Upper lobe of left lung (tissue), 6 donors: ENCODE results near the gene NPDC1. TPM values are rescaled to one million over a fixed set of nuclear protein-coding genes. Genes with fewer than 3 reads are reported as not detected.

ENCODE experiments used
- ATAC-seq, 2 donors: fragments of 200-7000 bp; cut with Tn5 transposase; one replicate each; pipeline ENCODE4 v1.9.1; 2022; ENCODE audit warnings: mild to moderate bottlenecking in 2 of 2, moderate library complexity in 2 of 2; ENCODE audit not compliant: low FRiP score in 2 of 2
- DNase-seq, 2 donors: peaks; one replicate each; pipeline ENCODE4 v3.0.0-alpha.2; 2019 to 2020
- H3K27ac ChIP-seq, 4 donors: fragments of 200-600 bp; sonication (generic); one replicate each; pipeline ENCODE4 v1.5.1; 2016 to 2019
- H3K27me3 ChIP-seq, 4 donors: fragments of 200-600 bp; sonication (generic); one replicate each; pipeline ENCODE4 v1.5.1; 2017 to 2019
- H3K36me3 ChIP-seq, 4 donors: fragments of 200-600 bp; sonication (generic); one replicate each; pipeline ENCODE4 v1.5.1; 2016 to 2019
- H3K4me1 ChIP-seq, 4 donors: fragments of 200-600 bp; sonication (generic); one replicate each; pipeline ENCODE4 v1.5.1; 2018 to 2019
- H3K4me3 ChIP-seq, 4 donors: fragments of 200-600 bp; sonication (generic); one replicate each; pipeline ENCODE4 v1.5.1; 2017 to 2019; ENCODE audit warnings: mild to moderate bottlenecking in 2 of 4, moderate library complexity in 1 of 4
- H3K9me3 ChIP-seq, 4 donors: fragments of 200-600 bp; sonication (generic); one replicate each; pipeline ENCODE4 v1.5.1; 2018 to 2019
- CTCF ChIP-seq, 6 experiments: fragments of 450-650 bp in 4 of 6; fragments of 200-600 bp in 2 of 6; sonication (generic) in 2 of 6; IDR thresholded peaks; one replicate each; pipeline ENCODE4 v1.5.1; 2016 to 2019; ENCODE audit warnings: antibody characterized with exemption in 6 of 6
- EP300 ChIP-seq, 4 donors: sonication (generic); formaldehyde crosslinking; IDR thresholded peaks; one replicate each; pipeline ENCODE4 v1.5.1; 2017; ENCODE audit warnings: antibody characterized with exemption in 4 of 4, control low read depth in 2 of 4
- POLR2A ChIP-seq, 4 donors: fragments of 450-650 bp; IDR thresholded peaks; one replicate each; pipeline ENCODE4 v1.5.1; 2016 to 2017; ENCODE audit warnings: antibody characterized with exemption in 4 of 4, mild to moderate bottlenecking in 2 of 4
- POLR2AphosphoS5 ChIP-seq, 2 donors: sonication (generic); formaldehyde crosslinking; IDR thresholded peaks; one replicate each; pipeline ENCODE4 v1.5.1; 2017; ENCODE audit warnings: antibody characterized with exemption in 2 of 2
- WGBS, 2 donors: methylation state at CpG; one replicate each; pipeline ENCODE4 v1.1.5; 2017 to 2018; 5-methylcytosine and 5-hydroxymethylcytosine counted together
- total RNA-seq, 6 donors: library from RNA; depleted of rRNA in 4 of 6; stranded (reverse); fragments of >200 nt in 4 of 6; gene quantifications; one replicate each; pipeline versions ENCODE4 v1.1.0 to v1.2.1, GENCODE V29; 2016 to 2021
- donor health status: DM: no; HTN: no; CAD: no; lungs with moderate emphysema.
- donor health status: DM: no; HTN: yes; CAD: no; lungs with severe emphysema.

NPDC1 gene
- 100 to 1,000 TPM in 2 of 6 donors, 10 to 100 TPM in 4; 26.7 to 199 (median 73.2) TPM for total RNA-seq

- TF ChIP-seq POLR2A (IDR thresholded peaks at IDR 0.05) (no peak), CTCF (IDR thresholded peaks at IDR 0.05) (peak; percentile 69 to 91 (median 90))
- DNase-seq (peak; percentile 76 to 96), ATAC-seq (peak; percentile 59 to 85)
- no peaks in the 10 kb centered on the region for H3K36me3 ChIP-seq
- H3K9me3 ChIP-seq, result no peaks in the 10 kb centered on the region
- H3K4me3 ChIP-seq, result peak within 1 kb of the TSS; percentile 55 to 82 (median 64)
- 0 to 3% methylated on average over 12 to 43 of the region's 57 CpGs for WGBS, 2 donors
- peaks cover 30 to 53% (median 37%) of the 10 kb centered on the region in 4 donors for H3K4me1 ChIP-seq
- peaks cover 0 to 49% (median 16%) of the 10 kb centered on the region in 4 donors for H3K27me3 ChIP-seq
- H3K27ac ChIP-seq, result peak within 1 kb of the TSS; percentile 50 to 81 (median 76)
Observed at GRCh38 chr9:137046088-137046787, at the start of gene NPDC1. Gene NPDC1 (minus strand): TSS chr9:137046177. CDS start chr9:137045989, 188 bp downstream.

GRCh38 chr9:137089232-137089947 lies 43.4 kb upstream of the NPDC1 start:
- TF ChIP-seq POLR2AphosphoS5 (IDR thresholded peaks at IDR 0.05) (no peak), POLR2A (IDR thresholded peaks at IDR 0.05) (no peak), CTCF (IDR thresholded peaks at IDR 0.05) (no peak)
- no peak for ATAC-seq

GRCh38 chr9:137088121-137088520 lies 42.1 kb upstream of the NPDC1 start:
- 89 to 94% methylated on average over 5 of the region's 5 CpGs for WGBS, 2 donors
- Histone ChIP-seq H3K36me3 (peaks cover 0 to 28% (median 20%) of the 10 kb centered on the region in 4 donors), H3K27me3 (no peaks in the 10 kb centered on the region), H3K4me3 (no peak overlapping the region), H3K9me3 (no peaks in the 10 kb centered on the region), H3K4me1 (peaks cover 13 to 27% (median 17%) of the 10 kb centered on the region in 4 donors), H3K27ac (no peak overlapping the region)
- DNase-seq (no peak), ATAC-seq (no peak)
- no peak for TF ChIP-seq CTCF (IDR thresholded peaks at IDR 0.05)
- TF ChIP-seq POLR2A (IDR thresholded peaks at IDR 0.05), result no peak
- no peak for TF ChIP-seq EP300 (IDR thresholded peaks at IDR 0.05)
- no peak for TF ChIP-seq POLR2AphosphoS5 (IDR thresholded peaks at IDR 0.05)

More at GRCh38 chr9:137089232-137089947, 43.4 kb upstream of the NPDC1 start:
- Histone ChIP-seq H3K36me3 (peaks cover 0 to 28% (median 17%) of the 10 kb centered on the region in 4 donors), H3K4me1 (peaks cover 13 to 27% (median 17%) of the 10 kb centered on the region in 4 donors), H3K4me3 (no peak overlapping the region), H3K9me3 (no peaks in the 10 kb centered on the region), H3K27me3 (no peaks in the 10 kb centered on the region), H3K27ac (no peak overlapping the region)
- DNase-seq, result no peak
- WGBS, 2 donors, result 84 to 88% methylated on average over 8 to 11 of the region's 11 CpGs

- Histone ChIP-seq H3K27ac (peak overlapping the region; percentile 89 to 92 (median 91)), H3K27me3 (no peaks in the 10 kb centered on the region), H3K4me1 (peaks cover 13 to 27% (median 17%) of the 10 kb centered on the region in 4 donors), H3K4me3 (peak overlapping the region; percentile 27 to 82 (median 73)), H3K36me3 (peaks cover 0 to 30% (median 21%) of the 10 kb centered on the region in 4 donors), H3K9me3 (no peaks in the 10 kb centered on the region)
- 17 to 31% methylated on average over 6 to 17 of the region's 22 CpGs for WGBS, 2 donors
- TF ChIP-seq CTCF (IDR thresholded peaks at IDR 0.05) (no peak), POLR2A (IDR thresholded peaks at IDR 0.05) (no peak), EP300 (IDR thresholded peaks at IDR 0.05) (no peak), POLR2AphosphoS5 (IDR thresholded peaks at IDR 0.05) (no peak)
- DNase-seq, result no peak
- ATAC-seq, result no peak
Observed at GRCh38 chr9:137087409-137087925, 41.5 kb upstream of the NPDC1 start.
